GM19328 (cell line): ENCODE data around the gene TTLL13.

Source experiments
- ATAC-seq: cut with Tn5 transposase; IDR thresholded peaks from one replicate; pipeline ENCODE4 v1.9.1; 2021; ENCODE audit warnings: mild to moderate bottlenecking, moderate library complexity; ENCODE audit not compliant: unreplicated experiment

TTLL13 gene

GRCh38 chr15:90249203-90249863 lies at the start of gene TTLL13:
TSS of gene TTLL13 (plus strand) at chr15:90249556. CDS start at chr15:90250631, 1,075 bp downstream.
- ATAC-seq: peak; percentile 62

- peak; percentile 33 for ATAC-seq
These were observed 48.7 kb upstream of the TTLL13 start for GRCh38 chr15:90200534-90201129.

GRCh38 chr15:90201130-90201943 lies 48.0 kb upstream of the TTLL13 start, which contains the start of gene SEMA4B:
TSS of gene SEMA4B (plus strand) at chr15:90201330. CDS start at chr15:90201579, 249 bp downstream.
- peak; percentile 68 for ATAC-seq

GRCh38 chr15:90201944-90202375 lies 47.4 kb upstream of the TTLL13 start:
- no peak for ATAC-seq

- ATAC-seq: no peak
These were observed 46.4 kb upstream of the TTLL13 start for GRCh38 chr15:90202929-90203328.

- ATAC-seq: no peak
These were observed 45.9 kb upstream of the TTLL13 start for GRCh38 chr15:90203473-90203872.

- ATAC-seq: no peak
These were observed 45.4 kb upstream of the TTLL13 start for GRCh38 chr15:90203922-90204321.

- no peak for ATAC-seq
These were observed 44.1 kb upstream of the TTLL13 start for GRCh38 chr15:90205050-90205848.

GRCh38 chr15:90205886-90206285 lies 43.5 kb upstream of the TTLL13 start:
- ATAC-seq: no peak

- ATAC-seq: no peak
These were observed 42.1 kb upstream of the TTLL13 start for GRCh38 chr15:90207252-90207651.

- no peak for ATAC-seq
These were observed 41.0 kb upstream of the TTLL13 start for GRCh38 chr15:90208356-90208755.

- ATAC-seq: no peak
These were observed 39.8 kb upstream of the TTLL13 start for GRCh38 chr15:90209591-90209990.

GRCh38 chr15:90210593-90210992 lies 38.8 kb upstream of the TTLL13 start:
- ATAC-seq: no peak

GRCh38 chr15:90211009-90211408 lies 38.3 kb upstream of the TTLL13 start:
- ATAC-seq: no peak

GRCh38 chr15:90211440-90212143 lies 37.8 kb upstream of the TTLL13 start:
- no peak for ATAC-seq

- no peak for ATAC-seq
These were observed 36.9 kb upstream of the TTLL13 start for GRCh38 chr15:90212221-90213098.

GRCh38 chr15:90213122-90213817 lies 36.1 kb upstream of the TTLL13 start:
- no peak for ATAC-seq

GRCh38 chr15:90213818-90214204 lies 35.5 kb upstream of the TTLL13 start:
- ATAC-seq: no peak
